Adrenal gland (tissue), 5 donors: ENCODE data around the gene RNF214.

Experiments used
- CTCF ChIP-seq, 6 experiments: fragments of 450-650 bp in 4 of 6; fragments of 200-600 bp in 2 of 6; sonication (generic) in 1 of 6; IDR thresholded peaks; 1 replicate in 5 of 6; 2 replicates in 1 of 6; pipeline versions ENCODE4 v1.5.1 to v1.8.0; 2016 to 2021; ENCODE audit warnings: antibody characterized with exemption in 6 of 6, mild to moderate bottlenecking in 2 of 6, moderate library complexity in 1 of 6
- POLR2A ChIP-seq, 2 donors: fragments of 450-650 bp; IDR thresholded peaks; one replicate each; pipeline ENCODE4 v1.6.1; 2017; ENCODE audit warnings: antibody characterized with exemption in 2 of 2, mild to moderate bottlenecking in 2 of 2, moderate library complexity in 1 of 2
- donor health status: DM: no; HTN: no; CAD: no.

DNA sequence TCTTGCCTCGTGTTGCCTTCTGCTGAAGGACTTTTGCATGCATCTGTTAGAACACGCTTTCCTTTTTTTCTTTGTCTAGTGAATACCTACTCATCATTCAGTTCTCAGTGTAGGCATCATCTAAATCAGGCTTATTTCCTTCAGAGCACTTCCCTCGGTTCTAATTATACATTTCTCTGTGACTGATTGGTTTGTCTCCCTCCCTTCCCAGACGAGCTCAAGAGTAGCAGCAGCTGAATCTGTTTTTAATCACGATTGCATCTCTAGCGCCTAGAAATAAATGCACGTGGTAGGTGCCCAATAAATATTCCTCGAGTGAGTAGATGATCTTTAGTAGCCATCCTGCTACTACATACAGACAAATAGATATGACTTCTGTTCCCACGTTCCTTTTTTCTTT lies 101.4 kb downstream of the RNF214 start:
- no peak for TF ChIP-seq CTCF (IDR thresholded peaks at IDR 0.05)
- TF ChIP-seq POLR2A (IDR thresholded peaks at IDR 0.05), result no peak
